ENCODE results near the gene PTPRN2.
"Not testable (repeated sequence)": the region's sequence is repeated elsewhere in the genome, so short reads cannot be mapped to it uniquely, and the experiment has no call there.

Gene PTPRN2

GRCh38 chr7:157669768-157670351 is 917.8 kb downstream of the PTPRN2 start:
- DNase-seq (no peak), ATAC-seq (replicated peaks) (no peak)
- Mint-ChIP-seq H3K4me1 (ENCODE audit: low read depth in 2 of 2) (peaks cover 0 to 5% of the 10 kb centered on the region in 2 donors), H3K27me3 (peaks cover 42 to 84% of the 10 kb centered on the region in 2 donors), H3K36me3 (ENCODE audit: insufficient read depth) (no peaks in the 10 kb centered on the region), H3K27ac (no peak overlapping the region), H3K9me3 (no peaks in the 10 kb centered on the region), H3K4me3 (no peak overlapping the region)

DNA sequence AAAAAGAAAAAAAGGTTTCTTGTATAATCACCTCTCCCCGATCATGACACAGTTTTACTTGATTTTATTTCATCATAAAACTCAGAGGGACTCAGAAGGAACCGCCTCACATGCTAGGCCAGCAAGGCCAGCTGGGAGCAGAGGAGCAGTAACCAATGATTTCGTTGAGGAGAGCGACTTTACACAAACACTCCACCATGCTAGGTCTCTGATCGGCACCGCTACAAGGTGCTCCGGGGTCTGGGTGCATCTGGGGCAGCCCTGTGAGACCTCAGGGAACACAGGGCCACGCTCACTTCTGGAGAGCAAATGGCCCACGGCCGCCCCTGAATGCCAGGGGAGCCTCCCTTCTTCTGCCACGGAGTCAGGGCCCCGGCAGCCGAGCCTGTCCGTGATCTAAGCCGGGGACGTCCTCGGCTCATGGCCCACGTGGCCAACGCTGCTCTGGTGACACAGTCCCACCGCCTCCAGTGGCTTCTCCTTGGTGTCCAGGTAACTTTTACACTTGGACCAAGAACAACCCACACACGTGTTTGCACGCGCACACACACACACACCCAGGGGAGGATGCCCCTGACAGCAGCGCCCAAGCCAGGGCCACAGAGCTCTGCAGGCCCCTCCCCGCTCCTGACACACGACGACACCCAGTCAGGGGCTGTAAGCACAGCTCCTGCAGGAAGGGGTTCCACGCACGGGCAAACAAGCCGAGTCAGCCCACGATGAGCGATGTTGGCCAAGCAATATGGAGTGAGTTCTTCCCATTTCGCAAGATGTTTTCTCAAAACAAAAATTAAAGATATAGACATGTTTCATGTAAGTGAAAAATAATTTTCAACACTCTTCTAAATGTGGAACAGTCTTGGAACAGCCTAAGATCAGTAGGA is 918.5 kb downstream of the PTPRN2 start:
- no peak for DNase-seq
- Mint-ChIP-seq H3K4me1 (ENCODE audit: low read depth in 2 of 2) (peaks cover 0 to 5% of the 10 kb centered on the region in 2 donors), H3K9me3 (no peaks in the 10 kb centered on the region), H3K27ac (no peak overlapping the region), H3K36me3 (ENCODE audit: insufficient read depth) (no peaks in the 10 kb centered on the region), H3K4me3 (no peak overlapping the region), H3K27me3 (peaks cover 41 to 81% of the 10 kb centered on the region in 2 donors)
- ATAC-seq (replicated peaks): no peak

- no peak for ATAC-seq (replicated peaks)
- no peaks in the 10 kb centered on the region for H3K9me3 Mint-ChIP-seq
- H3K4me1 Mint-ChIP-seq (ENCODE audit: low read depth in 2 of 2): peaks cover 0 to 5% of the 10 kb centered on the region in 2 donors
- no peak overlapping the region for H3K27ac Mint-ChIP-seq
- H3K27me3 Mint-ChIP-seq: peaks cover 33 to 73% of the 10 kb centered on the region in 2 donors
- no peak for DNase-seq
- H3K4me3 Mint-ChIP-seq: no peak overlapping the region
- H3K36me3 Mint-ChIP-seq (ENCODE audit: insufficient read depth): no peaks in the 10 kb centered on the region
Observed at GRCh38 chr7:157668221-157668883, 919.3 kb downstream of the PTPRN2 start.

DNA sequence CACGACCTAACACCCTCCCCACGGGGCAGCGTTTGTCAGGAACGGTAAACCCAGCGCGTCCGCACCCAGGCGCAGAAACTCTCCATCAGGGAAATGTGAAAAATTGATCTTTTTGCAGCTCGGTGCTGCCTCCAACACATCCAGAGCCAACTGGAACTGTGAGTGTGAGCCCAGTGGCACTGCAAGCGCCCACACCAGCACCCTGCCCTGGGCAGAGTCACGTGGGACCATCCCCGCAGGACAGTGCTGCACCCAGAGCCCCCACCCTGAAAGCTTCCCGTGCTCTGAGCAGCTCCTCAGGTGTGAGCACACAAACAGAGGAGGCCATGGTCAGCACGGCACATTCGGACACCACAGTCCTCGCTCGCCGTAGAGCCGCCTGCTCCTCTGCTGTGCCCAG is 919.9 kb downstream of the PTPRN2 start:
- DNase-seq (no peak), ATAC-seq (replicated peaks) (no peak)
- Mint-ChIP-seq H3K4me3 (no peak overlapping the region), H3K9me3 (no peaks in the 10 kb centered on the region), H3K36me3 (ENCODE audit: insufficient read depth) (no peaks in the 10 kb centered on the region), H3K27me3 (peaks cover 33 to 67% of the 10 kb centered on the region in 2 donors), H3K27ac (no peak overlapping the region), H3K4me1 (ENCODE audit: low read depth in 2 of 2) (peaks cover 0 to 5% of the 10 kb centered on the region in 2 donors)

DNA sequence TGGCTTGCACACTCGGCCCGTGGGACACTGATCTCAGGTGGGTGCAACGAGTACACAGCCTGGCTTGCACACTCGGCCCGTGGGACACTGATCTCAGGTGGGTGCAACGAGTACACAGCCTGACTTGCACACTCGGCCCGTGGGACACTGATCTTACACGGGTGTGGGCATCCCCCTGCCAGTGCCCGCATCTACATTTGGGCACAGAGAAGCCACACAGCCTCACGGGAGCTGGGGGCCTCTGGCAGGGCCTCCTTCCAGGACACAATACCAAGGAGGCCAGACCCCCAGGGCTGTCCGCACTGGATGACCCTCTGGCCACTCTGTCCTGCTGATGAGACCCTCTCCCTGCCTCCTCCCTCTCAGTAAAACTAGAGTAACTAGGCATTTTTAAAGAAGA is 920.4 kb downstream of the PTPRN2 start:
- DNase-seq: no peak
- Mint-ChIP-seq H3K27me3 (peaks cover 33 to 62% of the 10 kb centered on the region in 2 donors), H3K9me3 (no peaks in the 10 kb centered on the region), H3K27ac (no peak overlapping the region), H3K36me3 (ENCODE audit: insufficient read depth) (no peaks in the 10 kb centered on the region), H3K4me1 (ENCODE audit: low read depth in 2 of 2) (peaks cover 0 to 5% of the 10 kb centered on the region in 2 donors), H3K4me3 (no peak overlapping the region)
- ATAC-seq (replicated peaks): no peak

DNA sequence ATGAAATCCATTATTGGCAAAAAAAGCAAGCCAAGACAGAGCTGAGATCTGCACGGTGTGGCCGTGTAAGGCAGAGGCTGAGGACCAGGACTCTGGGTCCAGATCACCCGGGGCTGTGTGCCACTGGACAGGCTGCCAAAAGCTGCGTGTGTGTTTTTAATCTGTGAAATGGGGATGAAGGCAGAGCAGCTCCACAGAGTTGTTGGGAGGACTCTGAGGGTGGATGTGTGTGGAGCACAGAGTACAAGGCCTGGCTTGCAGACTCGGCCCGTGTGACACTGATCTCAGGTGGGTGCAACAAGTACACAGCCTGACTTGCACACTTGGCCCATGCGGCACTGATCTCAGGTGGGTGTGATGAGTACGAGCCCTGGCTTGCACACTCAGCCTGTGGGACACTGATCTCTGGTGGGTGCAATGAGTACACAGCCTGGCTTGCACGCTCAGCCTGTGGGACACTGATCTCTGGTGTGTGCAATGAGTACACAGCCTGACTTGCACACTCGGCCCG is 921.0 kb downstream of the PTPRN2 start:
- H3K4me3 Mint-ChIP-seq: no peak overlapping the region
- no peak overlapping the region for H3K27ac Mint-ChIP-seq
- H3K9me3 Mint-ChIP-seq: no peaks in the 10 kb centered on the region
- no peaks in the 10 kb centered on the region for H3K36me3 Mint-ChIP-seq (ENCODE audit: insufficient read depth)
- peaks cover 30 to 56% of the 10 kb centered on the region in 2 donors for H3K27me3 Mint-ChIP-seq
- no peak for DNase-seq
- H3K4me1 Mint-ChIP-seq (ENCODE audit: low read depth in 2 of 2): peaks cover 0 to 5% of the 10 kb centered on the region in 2 donors
- ATAC-seq (replicated peaks): no peak

DNA sequence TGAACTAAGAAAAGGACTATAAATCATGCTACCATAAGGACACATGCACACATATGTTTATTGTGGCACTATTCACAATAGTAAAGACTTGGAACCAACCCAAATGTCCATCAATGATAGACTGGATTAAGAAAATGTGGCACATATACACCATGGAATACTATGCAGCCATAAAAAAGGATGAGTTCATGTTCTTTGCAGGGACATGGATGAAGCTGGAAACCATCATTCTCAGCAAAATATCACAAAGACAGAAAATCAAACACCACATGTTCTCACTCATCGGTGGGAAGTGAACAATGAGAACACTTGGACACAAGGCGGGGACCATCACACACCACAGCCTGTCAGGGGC is 922.0 kb downstream of the PTPRN2 start:
- not testable (repeated sequence) for H3K4me3 Mint-ChIP-seq; H3K27ac Mint-ChIP-seq; H3K9me3 Mint-ChIP-seq; H3K4me1 Mint-ChIP-seq (ENCODE audit: low read depth in 2 of 2); H3K36me3 Mint-ChIP-seq (ENCODE audit: insufficient read depth); DNase-seq; ATAC-seq (replicated peaks)
- H3K27me3 Mint-ChIP-seq: peaks cover 20 to 46% of the 10 kb centered on the region in 2 donors

DNA sequence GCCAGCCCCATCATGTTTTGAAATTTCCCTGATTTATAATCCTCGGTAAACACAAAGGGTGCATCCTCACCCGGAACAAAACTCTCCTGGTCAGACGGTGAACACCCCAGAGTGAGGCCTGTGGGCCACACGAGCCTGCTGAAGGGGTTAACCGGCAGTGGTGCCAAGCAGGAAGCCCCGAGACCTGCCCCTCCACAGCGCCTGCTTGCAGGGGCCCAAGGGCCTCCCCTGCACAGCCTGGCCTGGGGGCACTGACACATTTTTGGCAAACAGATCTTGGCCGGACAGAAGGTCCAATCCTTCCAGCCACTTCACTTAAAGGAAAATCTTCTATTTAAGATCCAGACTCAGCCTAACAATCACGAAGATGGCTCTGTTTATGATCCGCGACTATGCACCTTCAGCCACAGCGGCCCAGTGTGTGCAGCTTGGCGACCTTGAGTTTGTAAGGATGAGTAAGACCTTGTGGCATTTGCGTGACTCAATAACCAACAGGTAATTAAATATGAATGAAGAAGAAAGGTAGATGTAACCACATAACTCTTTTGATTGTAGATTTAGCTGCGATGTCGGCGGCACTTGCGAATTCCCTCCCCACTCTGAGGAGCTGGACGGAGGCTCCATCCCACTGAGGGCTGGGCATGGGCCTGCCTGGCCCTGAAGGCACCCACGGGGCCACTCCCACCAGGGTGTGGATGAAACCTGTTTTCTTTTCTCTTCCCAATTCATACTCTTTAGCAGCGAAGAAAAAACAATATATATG is 922.6 kb downstream of the PTPRN2 start:
- DNase-seq: no peak
- H3K4me1 Mint-ChIP-seq (ENCODE audit: low read depth in 2 of 2): peaks cover 3 to 8% of the 10 kb centered on the region in 2 donors
- no peak overlapping the region for H3K27ac Mint-ChIP-seq
- no peak for ATAC-seq (replicated peaks)
- H3K27me3 Mint-ChIP-seq: peaks cover 14 to 40% of the 10 kb centered on the region in 2 donors
- H3K4me3 Mint-ChIP-seq: no peak overlapping the region
- no peaks in the 10 kb centered on the region for H3K9me3 Mint-ChIP-seq
- H3K36me3 Mint-ChIP-seq (ENCODE audit: insufficient read depth): no peaks in the 10 kb centered on the region

GRCh38 chr7:157664034-157664433 is 923.6 kb downstream of the PTPRN2 start:
- no peak overlapping the region for H3K27ac Mint-ChIP-seq
- H3K4me3 Mint-ChIP-seq: no peak overlapping the region
- DNase-seq (no peak), ATAC-seq (replicated peaks) (no peak)
- H3K4me1 Mint-ChIP-seq (ENCODE audit: low read depth in 2 of 2): peaks cover 5 to 11% of the 10 kb centered on the region in 2 donors
- peaks cover 5 to 30% of the 10 kb centered on the region in 2 donors for H3K27me3 Mint-ChIP-seq
- no peaks in the 10 kb centered on the region for H3K36me3 Mint-ChIP-seq (ENCODE audit: insufficient read depth)
- H3K9me3 Mint-ChIP-seq: no peaks in the 10 kb centered on the region

DNA sequence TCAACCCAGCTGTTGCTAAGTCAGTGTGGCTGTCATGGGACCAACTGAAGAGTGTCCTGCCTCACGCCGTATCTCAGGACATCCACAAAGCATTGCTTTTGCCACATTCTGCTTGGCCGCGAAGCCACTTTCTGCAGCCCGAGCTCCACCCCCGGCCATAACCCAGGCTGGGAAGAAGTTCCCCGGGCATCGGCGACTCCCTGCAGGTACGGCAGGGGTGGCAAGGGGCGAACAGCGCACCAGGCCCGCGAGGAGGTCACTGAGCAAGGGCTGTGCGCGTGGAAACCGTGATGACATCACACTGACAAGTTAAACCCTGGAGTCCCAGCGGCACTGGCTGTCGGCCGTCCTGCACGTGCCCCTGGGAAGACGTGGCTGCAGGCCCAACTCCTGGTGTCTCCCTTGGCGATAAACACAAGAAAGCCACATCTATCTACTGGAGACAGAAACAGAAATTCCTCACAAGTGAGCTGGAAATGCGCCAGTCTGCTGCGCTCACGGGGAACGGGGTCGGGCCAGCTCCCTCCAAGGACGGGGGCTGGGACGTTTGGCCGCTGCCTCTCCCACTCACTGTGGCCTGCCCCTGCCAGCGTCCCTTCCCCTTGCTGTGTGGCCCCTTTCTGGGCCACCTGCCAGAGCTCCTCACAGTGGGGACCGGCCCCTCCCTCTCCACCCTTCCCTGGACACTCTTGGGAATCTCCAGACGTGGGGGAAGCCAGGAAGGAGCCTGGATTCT is 924.5 kb downstream of the PTPRN2 start:
- H3K36me3 Mint-ChIP-seq (ENCODE audit: insufficient read depth): no peaks in the 10 kb centered on the region
- no peak overlapping the region for H3K4me3 Mint-ChIP-seq
- H3K9me3 Mint-ChIP-seq: no peaks in the 10 kb centered on the region
- H3K27ac Mint-ChIP-seq: no peak overlapping the region
- no peak for DNase-seq
- no peak for ATAC-seq (replicated peaks)
- H3K4me1 Mint-ChIP-seq (ENCODE audit: low read depth in 2 of 2): peaks cover 5 to 9% of the 10 kb centered on the region in 2 donors
- peaks cover 2 to 21% of the 10 kb centered on the region in 2 donors for H3K27me3 Mint-ChIP-seq

GRCh38 chr7:157662110-157662791 is 925.4 kb downstream of the PTPRN2 start:
- H3K4me1 Mint-ChIP-seq (ENCODE audit: low read depth in 2 of 2): peaks cover 5 to 9% of the 10 kb centered on the region in 2 donors
- H3K9me3 Mint-ChIP-seq: no peaks in the 10 kb centered on the region
- H3K4me3 Mint-ChIP-seq: no peak overlapping the region
- DNase-seq: no peak
- H3K27ac Mint-ChIP-seq: no peak overlapping the region
- H3K27me3 Mint-ChIP-seq: peaks cover 0 to 14% of the 10 kb centered on the region in 2 donors
- no peak for ATAC-seq (replicated peaks)
- H3K36me3 Mint-ChIP-seq (ENCODE audit: insufficient read depth): no peaks in the 10 kb centered on the region

- ATAC-seq (replicated peaks) (no peak), DNase-seq (no peak)
- H3K36me3 Mint-ChIP-seq (ENCODE audit: insufficient read depth): no peaks in the 10 kb centered on the region
- H3K27me3 Mint-ChIP-seq: peaks cover 0 to 14% of the 10 kb centered on the region in 2 donors
- no peak overlapping the region for H3K27ac Mint-ChIP-seq
- H3K4me3 Mint-ChIP-seq: no peak overlapping the region
- H3K9me3 Mint-ChIP-seq: no peaks in the 10 kb centered on the region
- H3K4me1 Mint-ChIP-seq (ENCODE audit: low read depth in 2 of 2): peaks cover 5 to 9% of the 10 kb centered on the region in 2 donors
Observed at GRCh38 chr7:157661611-157661975, 926.0 kb downstream of the PTPRN2 start.

All from effector memory CD8-positive, alpha-beta T cell (primary cell).